G401 (cell line): ENCODE measurements around the gene AQP12A. TPM values are rescaled to one million over a fixed set of nuclear protein-coding genes. Genes with fewer than 3 reads are reported as not detected.
"Not testable (repeated sequence)": the region's sequence is repeated elsewhere in the genome, so short reads cannot be mapped to it uniquely, and the experiment has no call there.

ENCODE experiments used
- DNase-seq: peaks from one replicate; pipeline ENCODE4 v3.0.0-alpha.2; 2015; ENCODE audit warnings: low spot score
- in situ Hi-C: cut with HindIII; loops from 2 replicates; pipeline ENCODE4 v1.10.0; 2016; ENCODE audit warnings: low sequenced_read_pairs, mixed read lengths
- total RNA-seq: library from RNA; depleted of rRNA; stranded (reverse); fragments of >200 nt; shearing (Covaris generic); gene quantifications from 2 replicates; pipeline ENCODE4 v1.2.3, GENCODE V29; 2014

Gene AQP12A
- total RNA-seq, 1 experiment from 2014 or later, result not detected

DNA sequence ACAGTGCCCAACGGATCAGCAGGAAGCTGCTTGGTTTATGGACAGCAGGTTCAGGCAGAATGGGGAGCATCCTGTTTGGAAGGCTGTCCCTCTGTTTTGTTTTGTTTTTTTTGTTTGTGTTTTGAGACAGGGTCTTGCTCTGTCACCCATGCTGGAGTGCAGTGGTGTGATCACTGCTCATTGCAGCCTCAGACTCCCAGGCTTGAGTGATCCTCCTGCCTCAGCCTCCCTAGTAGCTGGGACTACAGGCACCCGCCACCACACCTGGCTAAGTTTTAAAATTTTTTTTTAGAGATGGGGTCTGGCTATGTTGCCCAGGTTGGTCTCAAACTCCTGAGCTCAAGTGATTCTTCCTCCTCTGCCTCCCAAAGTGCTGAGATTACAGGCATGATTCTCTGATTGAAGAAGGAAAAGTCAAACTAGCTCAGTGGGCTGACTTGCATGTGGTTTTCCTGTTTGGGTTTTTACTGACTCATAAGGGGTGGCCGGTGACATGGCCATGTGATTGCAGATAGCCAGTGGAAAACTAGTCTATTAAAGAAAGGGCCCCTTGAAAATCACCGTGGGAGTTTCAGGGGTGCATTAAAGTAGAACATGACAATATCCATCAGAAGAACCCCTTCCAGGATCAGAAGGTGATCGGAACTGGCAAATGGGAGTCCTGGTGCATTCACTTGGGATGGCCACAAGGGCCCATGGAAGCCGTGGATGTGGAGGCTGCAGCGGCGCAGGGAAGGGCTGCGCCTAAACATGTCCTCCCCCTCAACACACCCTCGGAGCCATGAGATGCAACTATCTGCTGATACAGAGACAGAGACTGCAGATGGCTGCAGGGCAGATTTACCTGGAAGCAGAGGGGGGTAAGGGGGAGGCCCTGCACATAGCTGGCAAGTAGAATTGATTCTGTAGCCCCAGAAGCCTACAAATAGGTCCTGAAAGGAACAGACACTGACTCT lies 35.5 kb upstream of the AQP12A start:
- no peak for DNase-seq
- in situ Hi-C loops, result no loop called here

DNA sequence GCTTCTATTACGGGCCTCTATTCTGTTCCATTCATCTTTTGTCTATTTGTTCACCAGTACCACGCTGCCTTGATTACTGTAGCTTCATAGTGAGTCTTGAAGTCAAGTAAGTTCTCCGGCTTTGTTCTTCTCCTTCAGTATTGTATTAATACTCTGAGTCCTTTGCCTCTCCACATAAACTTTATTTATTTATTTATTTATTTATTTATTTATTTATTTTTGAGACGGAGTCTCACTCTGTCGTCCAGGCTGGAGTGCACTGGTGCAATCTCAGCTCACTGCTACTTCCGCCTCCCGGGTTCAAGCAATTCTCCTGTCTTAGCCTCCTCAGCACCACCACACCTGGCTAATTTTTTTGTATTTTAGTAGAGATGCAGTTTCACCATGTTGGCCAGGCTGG lies 31.8 kb upstream of the AQP12A start:
- in situ Hi-C loops, result not testable (repeated sequence)

DNA sequence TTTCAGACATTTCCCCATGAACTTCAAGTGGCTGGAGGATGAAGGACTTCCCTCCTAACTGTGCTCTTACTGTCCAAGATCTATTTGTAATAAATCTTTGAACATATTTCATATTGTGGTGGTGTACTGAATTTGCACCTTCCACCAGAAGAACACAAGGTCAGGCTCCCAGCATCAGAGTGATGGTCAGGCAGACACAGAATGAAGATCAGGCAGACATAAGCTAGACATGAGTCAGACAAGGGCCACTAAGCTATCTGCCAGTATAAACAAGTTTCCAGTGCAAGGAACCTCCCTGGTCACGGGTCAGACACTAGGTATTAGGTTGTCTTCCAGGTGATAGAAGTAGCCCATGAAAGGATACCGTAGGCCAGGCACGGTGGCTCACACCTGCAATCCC lies 29.0 kb upstream of the AQP12A start:
- in situ Hi-C loops, result no loop called here
- no peak for DNase-seq

More for the DNA sequence above, 31.8 kb upstream of the AQP12A start:
- DNase-seq, result not testable (repeated sequence)

DNA sequence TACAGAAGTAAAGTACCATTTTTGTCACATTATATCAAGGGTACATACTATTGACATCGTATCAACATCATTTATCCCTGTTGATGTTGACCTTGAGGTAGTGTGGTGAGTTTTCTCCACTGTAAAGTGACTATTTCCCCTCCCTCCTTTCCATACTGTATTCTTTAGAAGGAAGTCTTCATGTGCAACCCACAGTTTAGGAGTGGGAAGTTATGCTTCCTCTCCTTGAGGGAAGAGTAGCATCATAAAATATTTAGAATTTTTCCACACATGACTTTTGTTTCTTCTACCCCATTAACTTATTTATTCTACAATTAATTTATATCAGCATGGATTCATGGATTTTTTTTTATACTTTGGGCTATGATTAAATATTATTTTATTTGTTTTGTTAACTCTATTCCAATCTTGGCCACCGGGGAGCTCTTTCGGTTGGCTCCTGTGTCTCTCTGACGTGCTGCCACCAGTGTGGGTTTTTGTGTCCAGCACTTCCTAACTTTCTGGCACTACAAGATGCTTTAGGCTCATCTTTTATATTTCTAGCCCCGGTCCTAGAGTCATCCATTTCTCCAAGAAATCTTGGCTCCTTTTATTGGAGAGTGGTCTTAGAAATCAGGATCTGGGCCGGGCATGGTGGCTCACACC lies 28.0 kb upstream of the AQP12A start:
- no peak for DNase-seq
- in situ Hi-C loops, result no loop called here

DNA sequence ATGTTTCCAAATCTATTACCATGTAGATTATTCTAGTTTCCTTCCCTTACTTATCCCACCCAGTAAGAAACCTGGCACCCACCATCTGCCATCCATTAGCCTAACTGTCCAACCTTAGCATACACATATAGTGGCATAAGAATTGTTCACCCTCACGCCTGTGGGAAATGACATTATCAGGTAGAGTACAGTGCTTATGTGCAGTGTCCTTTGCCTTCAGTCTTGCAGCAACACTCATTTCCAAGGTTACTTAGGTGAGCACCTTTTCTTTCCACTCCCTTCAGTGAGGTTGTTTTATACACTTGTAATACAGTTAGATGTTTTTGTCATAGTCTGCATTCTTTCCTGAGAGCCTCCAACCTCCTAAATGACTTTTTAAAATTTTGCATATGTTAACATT lies 27.0 kb upstream of the AQP12A start:
- in situ Hi-C loops, result no loop called here
- no peak for DNase-seq

DNA sequence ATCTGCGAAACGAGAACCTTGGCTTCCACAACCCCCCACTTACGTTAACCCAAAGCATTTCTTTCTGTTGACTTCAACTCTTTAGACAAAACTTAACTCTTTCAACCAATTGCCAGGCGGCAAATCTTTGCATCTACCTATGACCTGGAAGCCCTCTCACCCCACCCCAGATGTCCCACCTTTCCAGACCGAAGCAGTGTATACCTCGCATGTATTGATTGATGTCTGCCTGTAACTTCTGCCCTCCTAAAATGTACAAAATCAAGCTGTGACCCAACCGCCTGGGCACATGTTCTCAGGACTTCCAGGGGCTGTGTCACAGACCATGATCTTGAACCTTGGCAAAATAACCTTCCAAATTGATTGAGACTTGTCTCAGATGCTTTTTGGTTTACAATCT lies 21.3 kb upstream of the AQP12A start:
- no peak for DNase-seq
- in situ Hi-C loops, result no loop called here

DNA sequence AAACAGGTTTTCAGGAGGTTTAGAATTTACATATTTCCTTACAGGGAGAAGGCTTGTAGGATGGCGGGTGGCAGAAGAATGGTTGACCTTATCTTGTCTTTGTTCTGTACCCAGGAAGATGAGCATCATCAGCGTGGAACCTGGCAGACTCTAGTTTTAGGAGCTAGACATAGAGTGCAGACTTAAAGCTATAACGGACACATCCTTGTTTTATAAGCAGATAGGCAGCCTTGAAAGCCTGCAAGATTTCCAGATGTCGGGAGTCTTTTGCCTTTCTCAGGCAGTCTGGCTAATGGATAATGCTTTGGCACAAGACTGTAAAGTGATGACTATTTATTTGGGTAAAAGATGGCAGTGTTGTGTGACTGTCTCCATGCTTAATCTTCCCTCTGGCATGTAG lies 20.7 kb upstream of the AQP12A start:
- DNase-seq, result no peak
- in situ Hi-C loops, result no loop called here

DNA sequence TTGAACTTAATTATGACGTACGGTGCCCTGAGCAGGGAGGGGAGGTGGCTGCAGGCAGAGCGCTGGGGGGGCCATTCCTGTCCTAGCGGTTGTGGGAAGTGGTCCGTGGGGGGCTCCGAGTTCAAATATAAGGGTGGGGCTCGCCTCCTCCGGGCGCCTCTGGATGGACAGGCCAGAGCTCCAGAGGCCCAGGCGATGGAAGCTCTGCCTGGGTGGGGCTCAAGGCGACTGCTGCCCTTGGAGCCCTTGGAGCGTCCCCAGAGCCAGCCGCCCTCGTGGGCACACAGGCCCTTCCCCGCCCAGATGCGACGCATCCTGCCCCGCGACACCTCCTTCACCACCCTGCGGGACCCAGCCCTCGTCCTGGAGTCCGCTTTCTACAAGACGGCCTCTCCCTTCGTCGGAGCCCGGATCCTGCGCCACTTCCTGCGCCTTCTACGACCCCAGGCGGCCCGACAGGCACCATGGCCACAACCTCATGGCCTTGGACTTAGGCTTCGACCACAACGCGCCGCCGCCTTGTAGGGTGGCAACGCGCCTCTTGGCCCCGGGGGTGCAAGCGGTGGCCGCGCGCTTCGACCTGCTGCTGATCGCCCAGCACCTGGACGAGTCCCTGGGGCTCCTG lies 19.5 kb upstream of the AQP12A start:
- in situ Hi-C loops, result no loop called here
- DNase-seq, result no peak

DNA sequence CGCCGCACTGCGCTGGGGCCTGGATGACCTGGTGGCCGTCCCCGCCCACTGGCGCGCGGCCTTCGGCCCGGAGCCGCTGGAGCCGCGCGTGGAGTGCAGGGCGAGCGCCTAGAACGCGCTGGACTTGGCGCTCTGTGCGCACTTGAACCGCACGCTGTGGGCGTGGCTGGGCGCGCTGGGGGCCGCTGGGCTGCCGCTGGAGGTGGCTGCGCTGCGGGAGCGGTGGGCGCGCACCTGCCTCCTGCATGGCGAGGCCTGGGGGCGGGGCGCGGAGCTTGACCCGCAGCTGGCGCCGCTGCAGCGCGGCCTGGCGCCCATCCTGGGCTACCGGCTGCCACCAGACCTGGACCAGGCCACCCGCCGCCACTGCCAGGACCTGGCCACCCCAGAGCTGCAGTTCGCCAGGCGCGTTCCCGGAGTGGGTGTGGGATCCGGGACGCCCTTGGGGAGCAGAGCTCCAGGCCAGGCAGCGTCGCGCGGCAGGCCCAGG lies 18.9 kb upstream of the AQP12A start:
- no peak for DNase-seq
- in situ Hi-C loops, result no loop called here

DNA sequence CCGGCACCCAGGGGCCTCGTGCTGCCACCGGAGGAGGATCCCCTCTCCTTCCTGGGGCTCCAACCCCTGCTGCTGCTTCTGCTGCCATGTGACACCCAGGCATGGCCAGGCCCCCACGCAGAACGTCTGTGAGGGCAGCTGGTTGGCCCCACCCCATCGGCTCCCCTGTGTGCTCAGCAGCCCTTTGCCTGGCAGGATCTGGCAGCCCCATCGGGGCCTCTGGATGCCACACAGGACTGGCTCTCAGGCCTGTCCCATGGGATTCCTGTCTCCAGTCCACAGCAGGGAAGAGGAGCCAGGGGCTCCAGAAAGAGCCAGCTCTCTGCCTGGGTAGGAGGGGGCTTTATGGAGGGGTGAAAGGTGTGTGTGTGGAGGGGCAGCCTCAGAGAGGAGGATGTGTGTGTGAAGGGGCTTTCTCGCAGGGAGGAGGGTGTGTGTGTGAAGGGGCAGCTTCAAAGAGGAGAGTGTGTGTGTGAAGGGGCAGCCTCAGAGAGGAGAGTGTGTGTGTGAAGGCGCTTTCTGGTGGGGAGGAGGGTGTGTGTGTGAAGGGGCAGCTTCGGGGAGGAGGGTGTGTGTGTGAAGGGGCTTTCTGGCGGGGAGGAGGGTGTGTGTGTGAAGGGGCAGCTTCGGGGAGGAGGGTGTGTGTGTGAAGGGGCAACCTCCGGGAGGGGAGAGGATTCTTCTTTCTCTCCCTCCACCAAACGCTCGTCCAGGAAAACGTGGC lies 17.0 kb upstream of the AQP12A start:
- DNase-seq, in situ Hi-C loops: not testable (repeated sequence)

DNA sequence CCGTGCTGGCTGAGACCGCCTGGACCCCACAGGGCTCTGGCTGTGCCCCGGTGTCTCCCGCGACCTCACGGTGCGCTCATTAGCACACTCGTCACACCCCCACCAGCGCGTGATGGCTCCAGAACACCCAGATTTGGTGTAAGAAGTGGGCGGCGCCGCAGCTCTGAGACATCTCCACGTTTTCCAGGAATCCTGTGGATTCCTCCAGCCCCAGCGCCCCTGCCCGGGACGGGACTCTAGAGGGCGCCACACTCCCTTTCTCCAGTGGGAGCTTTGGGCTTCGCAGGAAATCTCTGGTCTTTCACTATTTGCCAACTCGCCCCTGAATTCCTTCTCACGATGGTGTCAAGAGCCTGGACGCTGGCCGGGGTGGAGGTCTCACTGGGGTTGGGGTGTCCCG lies 16.3 kb upstream of the AQP12A start:
- in situ Hi-C loops, DNase-seq: not testable (repeated sequence)

DNA sequence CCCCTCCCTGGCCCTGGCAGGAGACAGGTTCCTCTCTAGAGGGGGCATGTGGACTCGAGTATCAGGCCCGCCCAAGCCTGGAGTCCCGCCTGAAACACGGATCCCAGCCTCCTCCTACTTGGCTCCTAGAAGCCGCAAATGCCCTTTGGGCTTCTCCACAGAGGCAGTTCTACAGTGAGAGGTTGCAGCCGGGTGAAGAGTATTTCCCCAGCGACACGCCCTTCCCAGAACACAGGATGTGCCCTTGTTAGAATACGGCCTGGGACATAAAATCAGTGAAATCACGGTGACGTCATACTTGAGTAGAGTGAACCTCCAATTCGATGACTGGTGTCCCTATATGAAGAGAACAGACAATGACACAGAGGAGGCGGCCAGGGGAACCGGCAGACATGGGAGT lies 13.6 kb upstream of the AQP12A start:
- in situ Hi-C loops, DNase-seq: not testable (repeated sequence)

DNA sequence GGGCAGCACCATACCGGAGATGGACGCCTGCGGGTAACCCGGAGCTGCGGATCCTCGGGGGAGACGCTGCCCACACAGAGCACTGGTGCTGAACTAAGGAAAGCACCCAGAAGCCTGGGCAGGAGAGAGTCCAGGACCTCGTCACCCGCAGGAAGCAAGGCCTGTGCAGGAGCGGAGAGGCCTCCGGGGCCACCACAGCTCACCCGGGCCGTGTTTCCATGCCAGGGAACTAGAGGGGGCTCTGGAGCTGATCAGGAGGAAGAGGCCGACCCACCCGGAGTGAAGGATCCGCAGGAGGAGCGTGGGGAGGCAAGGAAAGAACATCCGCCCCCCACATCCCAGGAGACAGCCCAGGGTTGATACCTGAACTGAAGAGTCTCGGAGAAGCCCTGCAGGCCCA lies 12.8 kb upstream of the AQP12A start:
- in situ Hi-C loops, DNase-seq: not testable (repeated sequence)

DNA sequence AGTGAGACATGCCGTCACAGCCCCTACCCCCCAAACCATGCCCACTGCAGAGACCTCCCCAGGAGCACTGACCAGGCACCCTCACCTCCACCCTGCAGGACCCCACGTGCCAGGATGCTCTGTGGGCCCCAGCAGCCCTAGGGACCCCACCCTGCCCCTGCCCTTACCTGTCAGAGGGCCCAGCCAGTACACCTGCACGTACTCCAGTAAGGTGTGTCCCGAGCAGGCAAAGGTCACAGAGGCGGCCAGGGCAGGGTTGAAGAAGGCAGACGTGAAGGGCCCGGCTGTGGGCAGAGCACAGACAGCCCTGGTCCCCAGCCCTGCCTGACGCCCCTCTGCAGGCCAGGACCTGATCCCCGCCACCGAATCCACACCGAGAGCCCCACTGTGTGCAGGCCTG lies 11.5 kb upstream of the AQP12A start:
- in situ Hi-C loops, DNase-seq: not testable (repeated sequence)

DNA sequence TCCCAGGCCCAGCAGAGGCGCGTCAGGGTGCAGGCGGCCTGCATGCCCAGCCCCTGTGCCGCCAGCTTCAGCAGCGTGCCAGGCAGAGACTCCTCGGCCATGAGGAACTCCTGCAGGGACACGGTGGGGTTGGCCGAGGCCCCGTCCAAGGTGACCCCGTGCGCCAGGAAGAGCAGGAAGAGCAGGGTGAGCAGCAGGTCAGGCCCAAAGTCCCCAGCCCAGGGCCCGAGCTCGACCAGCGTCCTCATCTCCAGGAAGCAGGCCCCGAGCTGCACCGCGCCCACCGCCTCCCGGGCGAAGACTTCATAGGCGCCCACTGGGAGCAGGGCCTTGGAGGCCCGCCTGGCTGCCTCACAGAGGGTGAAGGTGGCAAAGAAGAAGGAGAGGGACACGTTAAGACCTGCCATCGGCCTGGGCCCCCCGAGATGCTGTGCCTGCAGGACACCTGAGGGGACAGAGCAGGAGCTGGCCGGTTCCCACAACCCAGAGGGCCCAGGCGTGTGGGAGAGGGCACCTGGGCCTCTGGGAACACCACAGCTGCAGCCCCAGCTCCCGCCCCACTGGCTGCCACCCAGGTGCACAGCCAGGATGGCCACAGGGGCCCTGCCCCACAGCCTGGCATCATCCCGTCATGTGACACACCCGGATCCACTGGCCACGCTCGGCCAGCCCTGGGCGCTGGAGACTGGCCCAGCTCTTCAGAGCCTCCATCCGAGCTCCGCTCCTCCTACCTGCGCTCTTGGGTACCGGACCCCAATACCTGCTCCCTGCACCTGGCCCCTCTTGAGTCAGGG lies 9.0 kb upstream of the AQP12A start, which contains the start of gene AQP12B:
Gene AQP12B (minus strand): TSS at position 455 of the 794 bp plus-strand sequence. CDS start 48 bp downstream, at position 407.
- in situ Hi-C loops, DNase-seq: not testable (repeated sequence)

DNA sequence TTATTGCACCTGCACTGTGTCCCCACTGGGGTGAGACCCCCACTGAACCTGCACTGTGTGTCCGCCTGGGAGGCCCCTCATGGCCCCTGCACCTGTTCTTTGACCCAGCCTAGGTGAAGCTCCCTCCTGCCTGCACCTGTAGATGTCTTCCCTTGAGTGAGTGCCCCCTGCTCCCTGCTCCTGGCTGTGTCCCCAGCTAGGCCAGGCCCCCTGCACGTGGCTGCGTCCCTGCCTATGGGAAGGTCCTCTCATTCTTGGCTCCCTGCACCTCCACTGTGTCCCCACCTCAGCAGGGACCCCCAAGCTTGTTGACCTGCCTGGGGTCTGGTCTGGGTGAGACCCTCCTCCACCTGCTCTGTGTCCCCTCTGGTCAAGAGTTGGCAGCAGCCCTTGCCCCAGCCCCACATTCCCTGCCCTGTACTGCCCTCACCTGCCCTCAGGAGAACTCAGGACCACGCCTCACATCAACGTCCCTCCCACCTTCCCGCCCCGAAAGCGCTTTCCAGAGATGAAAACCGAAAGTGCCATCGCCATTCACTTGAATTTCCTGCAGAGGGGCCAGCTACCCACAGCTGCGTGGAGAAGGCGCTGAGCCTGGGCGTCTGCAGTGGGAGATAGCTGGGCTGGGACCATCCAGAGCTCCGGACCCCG lies 8.2 kb upstream of the AQP12A start:
- in situ Hi-C loops, DNase-seq: not testable (repeated sequence)

DNA sequence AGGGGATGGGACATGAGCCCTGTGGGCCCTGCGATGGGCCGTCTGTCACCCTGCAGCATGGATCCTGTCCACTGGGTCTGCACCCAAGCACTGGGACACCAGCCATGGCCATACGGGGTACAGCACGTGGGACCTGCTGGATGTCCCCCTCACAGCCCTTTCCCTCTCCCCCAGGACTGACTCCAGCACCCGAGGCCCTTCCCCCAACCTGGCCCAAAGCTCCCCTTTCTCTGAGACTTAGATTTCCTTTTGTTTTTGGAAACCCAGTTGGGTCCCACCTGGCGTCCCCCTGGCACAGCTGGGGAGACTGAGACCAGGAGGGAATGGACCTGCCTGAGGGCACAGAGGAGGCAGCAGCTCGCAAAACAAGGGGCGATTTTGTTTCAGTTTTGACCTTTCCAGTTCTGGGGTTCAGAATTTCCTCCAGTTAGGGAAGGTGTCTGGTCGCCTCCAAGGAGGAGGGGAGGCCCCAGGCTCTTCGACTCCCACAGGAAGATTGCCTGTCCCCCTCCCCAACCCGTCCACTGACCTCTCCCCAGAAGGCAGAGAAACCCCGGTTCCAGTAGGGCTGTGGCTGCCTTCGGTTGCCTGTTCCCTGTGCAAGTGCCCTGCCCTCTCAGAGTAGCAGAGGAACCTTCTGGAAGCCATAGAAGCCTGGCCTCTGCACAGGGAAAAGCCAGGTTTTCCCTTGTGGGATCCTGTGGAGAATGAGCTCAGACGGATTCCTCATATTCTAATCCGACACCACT lies 7.5 kb upstream of the AQP12A start:
- DNase-seq, in situ Hi-C loops: not testable (repeated sequence)
